ENCODE data around the gene ARHGAP26.

DNA sequence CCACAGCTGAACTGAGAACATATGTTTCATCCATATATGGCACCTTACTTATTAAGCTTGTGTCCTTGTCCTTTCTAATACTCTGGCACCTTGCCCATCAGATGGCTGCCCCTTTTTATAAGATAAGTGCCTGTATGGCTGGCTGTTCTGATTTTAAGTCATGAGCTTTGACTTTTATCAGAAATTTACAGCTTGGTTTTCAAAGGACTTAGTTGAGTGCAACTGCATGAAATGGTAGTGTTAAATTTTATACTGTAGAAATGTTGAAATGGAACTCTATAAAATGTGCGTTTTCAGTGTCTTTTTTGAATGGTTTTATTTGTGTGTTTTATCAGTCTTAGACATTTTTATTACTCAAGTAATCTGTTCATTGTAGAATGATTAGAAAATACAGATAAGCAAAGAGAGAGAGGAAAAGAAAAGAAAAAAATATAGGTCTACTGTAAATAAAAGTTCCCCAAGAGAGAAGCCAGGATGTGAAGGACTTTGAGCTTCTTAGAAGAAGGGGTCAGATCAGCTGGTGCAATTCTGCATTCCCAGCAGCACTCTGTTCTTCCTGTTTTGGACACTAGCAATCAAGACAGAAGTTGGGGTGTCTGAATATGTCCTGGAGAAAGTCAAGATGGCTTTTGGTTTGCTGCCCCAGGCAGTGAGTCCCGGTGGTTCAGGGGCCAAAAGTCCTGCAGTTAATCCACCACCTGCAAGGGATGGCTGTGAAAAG, 38.9 kb downstream of the ARHGAP26 start:
- TF ChIP-seq POLR2AphosphoS5 (IDR thresholded peaks at IDR 0.05) (no peak), CTCF (IDR thresholded peaks at IDR 0.05) (no peak)
